Stimulated activated CD8-positive, alpha-beta memory T cell treated with anti-CD3 and anti-CD28 coated beads, Interleukin-12 subunit alpha, Interleukin-12 subunit beta, amount 100 ng/mL, for 24 hours (primary cell): ENCODE data around the gene DCAKD.

Source experiments
- DNase-seq: peaks from one replicate; pipeline ENCODE4 v3.0.0-alpha.2; 2020; ENCODE audit errors: extremely low read depth

DCAKD gene

DNA sequence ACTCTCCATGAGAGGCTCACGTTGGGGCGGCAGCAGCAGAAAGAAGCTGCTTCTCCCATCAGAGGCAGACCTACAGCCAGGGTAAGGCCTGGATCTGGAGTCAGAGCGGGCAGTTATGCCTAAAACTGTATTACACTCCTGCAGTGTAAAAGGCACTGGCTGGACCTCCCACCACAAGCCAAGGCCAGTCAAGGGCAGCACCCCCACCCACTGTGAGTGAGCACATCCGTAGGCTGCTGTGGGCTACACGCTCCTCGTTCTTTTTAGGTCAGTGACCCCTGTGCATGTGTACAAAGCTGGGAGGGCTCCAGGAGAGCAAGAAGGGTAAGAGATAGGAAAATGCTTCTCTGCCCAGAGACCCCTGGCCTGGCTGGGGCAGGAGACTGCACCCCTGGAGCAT, 20.7 kb downstream of the DCAKD start:
- no peak for DNase-seq

DNA sequence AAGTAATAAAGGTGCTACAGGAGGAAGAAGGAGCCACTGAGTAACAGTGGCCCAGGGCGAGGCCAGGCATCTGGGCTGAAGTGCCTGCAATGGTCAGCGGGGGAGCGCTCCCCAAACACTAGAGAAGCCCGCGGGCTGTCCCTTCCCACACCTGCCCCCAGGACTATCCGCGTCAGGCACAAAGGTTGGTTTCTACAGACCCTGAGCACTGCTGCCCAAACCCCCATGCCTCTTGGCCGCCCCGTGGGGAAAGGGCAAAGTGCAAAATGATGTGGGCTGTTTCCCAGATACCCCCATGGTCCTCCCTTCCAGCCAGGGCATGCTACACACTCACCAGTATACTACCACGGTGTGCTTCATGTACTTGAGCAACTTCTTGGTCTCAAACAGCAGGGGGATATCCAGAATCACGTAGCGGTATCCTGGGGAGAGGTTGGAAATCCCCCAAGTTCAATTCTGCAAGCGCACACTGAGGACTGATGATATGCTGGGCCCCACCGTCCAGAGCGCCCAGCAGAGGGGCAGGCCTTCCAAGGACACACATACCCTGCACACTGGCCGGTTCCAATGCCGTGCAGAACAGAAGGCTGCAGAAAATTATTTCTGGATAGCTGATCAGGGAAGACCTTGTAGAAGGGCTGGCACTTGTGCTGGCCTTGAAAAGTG, 21.5 kb downstream of the DCAKD start:
- DNase-seq, result no peak

DNA sequence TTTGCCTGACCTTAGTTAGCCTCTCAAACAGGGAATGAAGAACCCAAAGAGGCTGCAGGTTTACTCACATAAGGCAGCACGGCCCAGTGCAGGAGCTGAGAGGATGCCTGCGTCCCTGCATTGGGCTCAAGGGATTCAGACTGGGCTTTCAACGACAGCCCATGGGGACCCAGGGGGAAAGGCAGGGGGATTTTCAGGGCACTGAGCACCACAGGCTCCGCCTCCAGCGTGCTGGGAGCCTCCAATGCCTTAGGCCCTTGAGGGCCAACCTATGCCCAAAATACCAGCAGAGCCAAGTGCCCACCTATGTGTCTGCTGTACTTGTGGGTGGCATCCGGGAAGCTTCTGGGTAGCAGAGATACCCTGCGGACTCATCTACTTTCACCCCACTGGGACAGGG, 22.3 kb downstream of the DCAKD start:
- DNase-seq, result no peak

DNA sequence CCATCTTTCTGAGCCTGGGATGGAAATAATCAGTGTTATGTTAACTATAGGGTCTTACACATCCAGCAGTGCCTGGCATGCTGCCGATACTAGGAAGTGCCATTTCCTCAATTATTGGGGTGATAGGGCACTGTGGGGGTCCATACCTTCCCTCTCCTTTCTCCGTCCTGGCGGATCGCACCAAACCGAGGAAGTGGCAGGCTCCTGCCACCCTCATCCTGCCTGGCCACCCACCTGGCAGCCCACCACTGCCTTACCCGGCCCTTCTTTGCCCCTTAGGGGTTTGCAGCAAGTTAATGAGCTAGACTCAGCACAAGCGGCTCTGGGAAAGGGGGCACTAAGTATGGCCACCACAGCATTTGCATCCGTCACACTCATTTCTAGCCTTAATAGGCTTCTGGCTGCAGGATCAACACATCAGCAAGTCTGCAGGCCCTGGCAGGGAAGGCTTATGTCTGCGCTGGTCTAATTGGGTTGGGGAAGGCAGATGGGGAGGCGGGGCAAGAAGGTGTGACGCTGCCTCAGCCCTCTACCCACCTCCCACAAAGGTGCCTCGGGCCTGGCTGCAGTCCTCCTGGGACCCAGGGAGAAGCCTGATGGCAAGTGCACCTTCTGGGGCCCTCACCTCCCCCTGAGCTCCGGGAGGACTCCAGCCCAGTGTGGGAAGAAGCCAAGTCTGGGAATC, 28.6 kb downstream of the DCAKD start:
- no peak for DNase-seq

DNA sequence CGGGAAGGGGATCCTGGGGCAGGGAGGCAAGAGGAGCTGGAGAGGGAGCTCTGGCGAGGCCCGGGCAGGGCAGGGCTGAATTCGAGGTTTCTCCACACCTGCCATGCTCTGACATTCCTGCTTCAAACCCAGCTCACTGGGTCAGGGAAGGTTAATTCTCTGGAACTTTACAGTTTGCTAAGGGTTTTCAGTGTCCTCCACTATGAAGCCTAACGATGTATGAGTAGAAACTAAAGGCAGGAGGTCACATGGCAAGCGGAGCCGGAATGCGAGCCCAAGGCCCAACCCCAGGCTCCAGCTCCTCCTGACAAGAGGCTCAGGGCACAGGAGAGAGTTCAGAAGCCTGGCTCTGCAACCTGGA, 29.2 kb downstream of the DCAKD start:
- DNase-seq, result no peak

DNA sequence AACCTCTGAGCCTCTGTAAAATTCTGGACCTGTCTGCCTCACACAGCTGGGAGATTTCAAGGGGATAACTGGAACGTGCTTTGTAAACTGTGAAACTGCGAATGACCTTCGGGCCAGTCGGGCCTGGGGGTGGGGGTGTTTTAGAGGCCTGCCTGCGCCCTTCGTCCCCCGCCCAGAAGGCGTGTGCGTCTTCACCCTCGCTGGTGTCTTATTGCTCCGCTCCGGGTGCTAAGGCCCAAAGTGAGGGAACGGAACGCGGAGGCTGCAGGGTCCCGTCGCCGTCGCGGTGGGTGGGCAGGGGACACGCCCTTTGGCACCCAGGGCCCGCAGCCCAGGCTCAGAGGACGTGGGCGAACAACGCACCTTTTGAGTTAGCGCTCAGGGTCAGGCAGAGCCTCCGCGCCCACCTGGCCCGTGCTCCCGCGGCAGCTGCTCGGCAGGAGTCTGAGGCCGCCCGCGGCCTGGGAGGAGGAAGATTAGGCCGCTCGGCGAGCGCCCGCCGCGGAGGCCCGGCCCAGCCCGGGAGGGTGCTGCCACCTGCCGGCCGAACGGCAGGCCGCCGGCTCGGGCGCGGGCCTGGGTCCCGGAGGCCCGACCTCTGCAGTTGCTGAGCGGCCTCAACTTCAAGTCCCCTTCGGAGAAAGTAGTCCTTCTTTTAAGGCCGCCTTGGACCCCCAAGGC, 29.7 kb downstream of the DCAKD start:
- peak; percentile 23 for DNase-seq

DNA sequence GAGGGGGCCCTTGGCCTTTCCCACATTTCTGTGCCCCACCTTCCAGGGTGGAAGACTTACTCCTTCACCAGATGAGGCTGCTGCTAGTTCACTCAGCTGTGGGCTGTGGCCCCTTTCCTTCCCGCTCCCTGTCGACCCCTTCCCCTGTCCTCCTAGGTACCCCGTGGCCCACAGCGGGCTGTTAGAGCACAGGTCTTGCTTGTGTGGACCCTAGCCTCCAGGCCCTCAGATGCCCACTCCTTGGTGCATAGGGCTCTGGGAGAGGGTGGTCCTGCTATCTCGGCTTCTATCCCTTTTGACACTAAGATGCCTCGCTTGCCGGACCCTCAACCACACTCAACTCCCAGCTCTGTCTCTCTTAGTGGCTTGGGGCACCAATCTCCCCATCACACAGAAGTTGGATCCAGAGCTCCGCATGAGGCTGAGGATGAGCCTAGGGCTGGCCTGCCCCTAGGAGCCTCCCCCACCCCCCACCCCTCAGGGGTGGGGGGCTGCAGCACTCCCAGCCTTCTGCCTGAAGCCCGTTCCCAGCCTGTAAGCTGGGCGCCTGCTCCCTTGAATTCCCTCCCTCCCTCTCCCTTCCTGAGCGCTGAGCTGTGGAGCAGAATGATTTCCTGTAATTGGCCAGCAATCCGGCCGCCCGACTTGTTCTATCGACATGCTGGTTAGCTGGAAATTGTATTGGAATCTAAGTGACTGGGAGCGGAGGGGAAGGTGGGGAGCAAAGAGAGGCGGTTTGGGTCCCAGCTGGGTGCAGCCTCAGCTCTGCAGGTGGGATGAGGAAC, 30.9 kb downstream of the DCAKD start:
- no peak for DNase-seq

DNA sequence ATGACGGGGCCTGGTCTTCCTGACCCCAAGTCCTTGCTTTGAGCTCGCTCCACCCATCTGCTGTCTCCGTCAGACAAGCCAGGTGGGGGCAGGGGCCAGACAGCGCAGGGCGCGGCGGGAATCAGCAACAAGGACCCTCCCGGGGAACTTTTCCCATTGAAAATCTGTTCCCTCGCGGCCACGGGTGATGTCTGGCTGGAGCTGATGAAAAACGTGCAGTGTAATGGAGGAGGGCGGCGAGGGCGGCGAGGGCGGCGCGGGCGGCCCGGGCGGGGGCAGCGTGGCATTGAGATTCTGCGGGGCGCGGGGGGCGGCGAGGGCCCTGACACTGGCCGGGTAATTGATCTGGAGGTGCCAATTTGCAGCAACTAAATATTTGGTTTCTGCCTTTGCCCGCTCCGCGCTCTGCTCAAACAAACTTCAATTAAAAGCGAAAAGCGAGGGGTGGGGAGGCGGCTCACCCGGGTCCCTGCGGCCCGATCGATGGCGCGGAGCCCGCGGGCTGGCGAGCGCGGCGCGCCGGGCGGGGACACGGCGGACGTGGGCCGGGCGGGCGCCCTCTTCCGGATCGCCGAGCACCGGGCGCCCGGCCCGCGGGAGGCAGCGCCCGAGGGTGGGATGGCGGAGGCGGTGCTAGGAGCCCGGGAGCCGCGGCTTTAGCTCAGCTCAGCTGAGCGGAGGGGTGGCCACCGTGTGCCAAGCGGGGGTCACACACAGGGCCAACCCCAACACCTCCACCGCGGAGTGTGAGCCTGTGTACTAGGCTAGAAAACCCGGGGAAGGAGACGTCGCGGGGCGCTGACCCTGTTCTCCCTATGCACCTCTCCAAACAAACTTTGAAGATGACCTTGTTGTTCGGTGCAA, 32.4 kb downstream of the DCAKD start:
- no peak for DNase-seq

DNA sequence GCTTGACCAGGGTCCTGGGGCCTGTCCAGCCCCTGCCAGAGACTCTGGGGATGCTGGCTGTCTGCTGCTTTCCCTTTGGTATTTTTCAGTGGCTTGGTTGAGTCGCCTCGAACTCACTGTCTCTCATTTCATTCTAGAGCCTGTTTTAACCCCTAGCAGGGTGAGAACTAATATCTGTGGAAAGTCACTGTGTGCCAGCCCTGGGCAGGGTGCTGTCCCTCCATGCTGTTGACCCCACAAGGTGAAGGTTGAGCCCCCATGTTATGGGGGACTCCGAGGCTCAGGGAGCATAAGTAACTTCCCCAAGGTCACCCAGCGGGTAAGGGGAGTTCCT, 33.0 kb downstream of the DCAKD start:
- no peak for DNase-seq

DNA sequence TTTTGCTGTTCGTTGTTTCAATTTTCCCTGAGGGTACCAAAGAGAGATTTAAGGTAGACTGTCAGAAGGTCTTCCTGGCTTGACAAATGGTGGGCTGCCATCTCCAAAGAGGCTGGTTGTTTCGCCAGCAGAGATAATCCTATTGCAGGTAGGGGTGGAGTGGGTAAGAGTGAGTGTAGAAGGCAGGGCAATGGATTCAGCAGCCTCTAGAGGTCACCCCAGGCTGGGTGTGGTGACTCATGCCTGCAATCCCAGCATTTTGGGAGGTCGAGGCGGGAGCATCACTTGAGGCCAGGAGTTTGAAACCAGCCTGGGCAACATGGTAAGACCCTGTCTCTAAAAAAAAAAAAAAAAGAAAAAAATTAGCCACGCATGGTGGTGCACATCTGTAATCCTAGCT, 34.6 kb downstream of the DCAKD start:
- no peak for DNase-seq

DNA sequence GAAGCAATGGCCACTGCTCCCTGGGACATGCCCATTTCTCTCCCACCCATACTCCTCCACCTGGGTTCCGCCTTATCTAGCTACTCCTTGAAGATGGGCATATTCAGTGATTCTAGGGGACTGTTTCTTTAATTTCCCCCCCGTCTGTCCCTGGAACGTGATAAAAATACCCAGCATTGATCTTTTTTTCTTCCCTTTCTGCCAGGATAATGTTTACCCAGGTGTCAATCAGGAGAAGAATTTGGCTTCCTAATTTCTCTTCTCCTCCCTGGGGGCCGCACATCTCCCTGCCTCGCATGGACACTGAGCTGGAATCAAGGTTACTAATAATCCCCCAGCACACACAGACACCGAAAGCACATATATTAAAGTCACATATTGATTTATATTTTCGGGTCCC, 35.2 kb downstream of the DCAKD start:
- DNase-seq, result no peak

DNA sequence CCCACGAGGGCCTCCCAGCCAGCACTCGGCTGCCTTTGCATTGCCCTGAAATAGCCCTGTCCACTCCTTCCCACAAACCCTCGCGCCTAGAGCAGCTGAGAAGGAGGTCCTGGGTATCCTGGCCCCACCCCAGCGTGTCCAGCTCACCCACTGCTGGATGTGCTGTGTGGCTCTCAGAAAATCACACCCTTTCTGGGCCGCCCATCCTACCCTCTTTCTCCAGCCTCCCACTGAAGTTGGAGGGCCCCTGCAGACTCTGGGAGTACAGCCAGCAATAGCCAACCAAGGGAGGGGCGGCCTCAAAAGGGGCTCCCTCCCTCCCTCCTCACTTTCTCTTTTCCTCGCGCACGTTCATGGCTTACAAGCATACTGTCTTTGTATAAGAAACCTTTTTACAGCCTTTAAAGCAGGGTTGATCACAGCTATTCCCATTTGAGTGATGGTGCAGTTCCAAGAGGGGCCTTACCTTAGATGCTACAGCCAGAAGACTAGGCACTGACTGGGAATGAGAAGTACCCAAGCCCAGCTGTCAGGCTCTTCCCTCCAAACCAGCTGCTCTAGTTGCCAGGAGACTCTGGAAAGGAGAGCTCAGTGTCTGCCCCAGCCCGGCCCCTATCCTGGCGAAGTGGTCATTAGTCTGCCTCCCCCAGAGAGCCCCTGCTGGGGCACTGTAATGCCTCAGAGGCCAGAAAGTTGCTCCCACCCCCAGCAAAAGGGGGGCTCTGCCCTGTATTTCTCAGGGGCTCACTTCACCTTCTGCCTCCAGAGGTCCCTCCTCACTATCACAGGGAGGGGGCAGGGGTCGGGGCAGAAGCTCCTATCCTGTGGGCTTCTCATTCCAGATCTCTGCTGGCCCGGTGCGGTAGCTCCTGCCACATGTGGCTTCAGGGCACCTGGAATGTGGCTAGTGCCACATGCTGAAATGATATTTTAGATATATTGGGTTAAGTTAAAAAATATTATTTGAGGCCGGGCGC, 38.1 kb downstream of the DCAKD start:
- no peak for DNase-seq

DNA sequence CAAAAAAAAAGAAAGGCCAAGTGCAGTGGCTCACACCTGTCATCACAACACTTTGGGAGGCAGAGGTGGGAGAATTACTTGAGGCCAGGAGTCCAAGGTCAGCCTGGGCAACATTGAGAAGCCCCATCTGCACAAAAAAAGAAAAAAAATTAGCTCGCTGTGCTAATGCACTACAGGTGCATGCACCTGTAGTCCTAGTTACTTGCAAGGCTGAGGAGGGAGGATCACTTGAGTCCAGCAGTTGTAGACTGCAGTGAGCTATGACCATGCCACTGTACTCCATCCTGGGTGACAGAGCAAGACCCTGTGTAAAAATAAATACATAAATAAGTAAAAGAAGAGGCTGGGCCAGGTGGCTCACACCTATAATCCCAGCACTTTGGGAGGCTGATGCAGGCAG, 39.7 kb downstream of the DCAKD start:
- DNase-seq, result no peak

DNA sequence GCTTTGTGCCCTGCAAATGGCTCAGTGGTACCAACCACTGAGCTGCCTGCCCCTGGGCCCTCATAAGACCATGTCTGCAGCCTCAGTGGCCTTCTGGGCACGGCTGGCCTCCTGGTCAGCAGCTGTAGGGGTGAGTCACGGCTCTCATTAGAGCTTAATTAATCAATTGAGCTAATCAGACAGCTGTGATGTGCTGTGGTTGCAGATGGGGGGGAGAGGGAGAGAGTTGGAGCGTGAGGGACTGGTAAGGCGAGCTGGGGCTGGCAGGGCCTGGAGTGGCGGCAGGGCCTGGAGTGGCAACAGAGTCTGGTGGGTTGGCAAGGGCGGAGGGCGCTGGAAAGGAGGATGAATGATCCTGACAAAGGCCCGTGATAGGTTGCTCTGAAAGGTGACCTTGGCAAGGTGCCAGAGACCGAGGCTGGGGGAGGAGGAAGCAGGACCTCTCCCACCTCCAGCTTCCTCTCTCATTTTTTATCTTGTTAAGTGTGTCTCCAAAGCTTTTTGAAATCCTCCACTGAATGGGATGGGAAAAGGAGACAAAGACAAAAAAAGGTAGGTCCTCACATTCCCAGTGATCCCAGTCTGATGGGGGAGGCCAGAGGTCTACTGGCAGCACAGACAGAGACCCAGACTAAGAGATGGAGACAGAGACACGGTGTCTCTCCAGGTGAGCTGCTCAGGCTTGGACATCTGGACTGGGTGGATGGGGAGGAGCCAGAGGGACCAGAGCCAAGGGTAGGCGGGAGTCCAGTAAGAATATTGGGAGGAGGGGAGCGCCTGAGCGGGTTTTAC, 41.6 kb downstream of the DCAKD start:
- DNase-seq, result no peak

DNA sequence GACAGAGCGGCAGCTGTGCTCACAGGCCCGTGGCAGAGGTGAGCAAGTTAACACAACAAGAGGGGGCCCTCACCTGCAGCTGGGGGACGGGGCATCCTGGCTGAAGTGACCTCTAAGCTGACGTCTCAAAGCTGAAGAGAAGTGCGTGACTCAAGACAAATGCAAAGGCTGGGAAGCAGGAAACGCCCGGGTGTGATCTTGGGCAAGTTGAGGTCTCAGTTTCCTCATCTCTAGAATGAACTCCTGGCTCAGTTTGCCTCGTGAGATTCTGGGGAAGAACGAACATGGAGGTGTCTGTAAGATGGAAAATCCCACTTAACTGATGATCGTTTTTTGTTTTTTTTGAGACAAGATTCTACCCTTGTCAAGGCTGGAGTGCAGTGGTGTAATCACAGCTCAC, 43.2 kb downstream of the DCAKD start:
- DNase-seq, result no peak

DNA sequence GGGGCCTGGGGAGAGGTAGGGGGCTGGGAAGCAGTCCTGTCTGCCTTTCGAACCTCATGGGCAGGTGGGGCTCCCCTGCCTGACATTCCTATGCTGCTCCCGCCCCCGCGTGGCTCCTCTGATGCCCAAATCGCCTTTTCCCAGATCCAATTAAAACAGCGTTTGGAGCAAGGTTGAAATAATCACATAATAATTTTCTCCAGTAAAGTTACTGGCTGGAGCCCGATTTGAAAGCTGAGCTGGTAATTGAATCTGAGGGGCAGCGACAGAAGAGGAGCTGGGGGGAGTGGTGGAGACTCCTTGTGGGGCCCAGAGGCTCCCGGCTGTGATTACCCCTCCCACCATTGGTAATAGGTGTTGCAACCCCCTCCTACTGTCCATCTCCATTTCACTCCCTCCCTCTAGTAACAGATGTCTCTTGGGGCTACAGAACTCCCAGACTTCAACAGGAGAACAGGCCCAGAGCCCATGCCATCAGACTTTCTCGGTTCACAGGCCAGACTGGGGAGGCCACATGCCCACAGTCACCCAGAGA, 44.4 kb downstream of the DCAKD start:
- DNase-seq, result no peak

DNA sequence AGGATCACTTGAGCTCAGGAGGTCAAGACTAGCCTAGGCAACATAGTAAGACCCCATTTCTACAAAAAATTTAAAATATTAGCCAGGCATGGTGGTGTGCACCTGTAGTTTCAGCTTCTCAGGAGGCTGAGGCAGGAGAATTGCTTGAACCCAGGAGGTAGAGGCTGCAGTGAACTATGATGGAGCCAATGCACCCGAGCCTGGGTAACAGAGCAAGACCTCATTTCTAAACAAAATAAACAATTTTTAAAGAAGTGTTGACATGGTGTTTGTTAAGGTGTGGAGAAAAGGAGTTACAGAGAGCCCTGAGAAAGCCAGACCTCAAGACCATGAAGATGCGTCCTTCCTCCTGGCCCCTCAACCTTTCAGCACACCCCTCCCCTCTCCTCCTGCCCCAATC, 45.7 kb downstream of the DCAKD start:
- DNase-seq, result no peak

DNA sequence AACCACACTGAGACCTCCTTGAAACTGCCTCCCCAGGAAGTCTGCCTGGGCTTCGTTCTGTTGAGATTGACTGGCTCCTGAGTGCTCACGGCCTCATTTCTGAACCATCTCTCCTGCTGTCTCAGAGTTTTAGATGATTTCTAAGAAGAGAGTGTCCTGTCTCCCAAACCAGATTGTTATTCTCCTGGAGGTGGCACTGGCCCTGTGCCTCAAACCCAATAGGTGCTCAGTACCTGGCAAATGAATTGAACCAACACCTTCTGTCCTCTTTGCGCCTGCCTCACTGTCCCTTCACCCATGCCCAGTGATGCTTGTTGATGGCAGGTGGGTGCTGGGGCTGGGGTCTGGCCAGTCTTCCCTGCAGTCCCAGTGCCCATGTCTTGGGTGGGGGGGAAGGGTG, 47.0 kb downstream of the DCAKD start:
- DNase-seq, result no peak

DNA sequence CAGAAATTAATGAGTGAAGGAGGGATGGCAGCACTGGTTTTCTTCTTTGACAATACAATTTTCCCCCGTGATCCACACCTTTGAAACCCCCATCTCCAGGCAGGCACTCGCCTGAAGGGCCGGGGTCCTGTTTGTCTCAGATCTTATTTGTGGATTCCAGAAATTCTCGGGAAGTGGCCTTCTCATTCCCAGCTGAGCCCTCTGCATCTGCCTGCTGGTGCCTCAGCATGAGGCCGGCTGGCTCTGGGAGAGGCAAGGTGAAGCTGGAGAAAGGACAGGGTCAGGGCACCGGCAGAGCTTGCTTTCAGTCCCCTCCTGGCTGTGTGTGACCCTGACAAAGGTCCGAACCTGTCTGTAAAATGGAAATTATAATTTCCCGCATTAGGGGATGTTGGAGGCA, 47.6 kb downstream of the DCAKD start:
- no peak for DNase-seq
